H1 (cell line): ENCODE results near the gene TSC22D4. TPM values are rescaled to one million over a fixed set of nuclear protein-coding genes. Genes with fewer than 3 reads are reported as not detected.

Experiments
- ASH2L ChIP-seq: fragments of 200-600, 300-600 bp; sonication (generic); IDR thresholded peaks from one replicate; pipeline ENCODE4 v1.7.1; 2017; ENCODE audit warnings: low read length
- ATF2 ChIP-seq: IDR thresholded peaks from 2 replicates; pipeline ENCODE4 v1.6.1; 2012; ENCODE audit warnings: low read length, inconsistent platforms
- ATF3 ChIP-seq: IDR thresholded peaks from 2 replicates; pipeline ENCODE4 v1.6.1; 2011; ENCODE audit warnings: low read depth, mild to moderate bottlenecking, low read length; ENCODE audit not compliant: insufficient read depth
- CTBP2 ChIP-seq: IDR thresholded peaks from 2 replicates; pipeline ENCODE4 v1.7.0; 2011; ENCODE audit warnings: borderline replicate concordance, mild to moderate bottlenecking, moderate library complexity, mixed read lengths, low read length; ENCODE audit not compliant: insufficient read depth, insufficient read length
- EGR1 ChIP-seq: IDR thresholded peaks from 2 replicates; pipeline ENCODE4 v1.6.1; 2011; ENCODE audit warnings: low read depth, low read length, borderline replicate concordance
- HDAC6 ChIP-seq: IDR thresholded peaks from one replicate; pipeline ENCODE4 v1.7.1; 2012; ENCODE audit warnings: low read depth, mild to moderate bottlenecking, inconsistent platforms, low read length, moderate library complexity
- JUN ChIP-seq: IDR thresholded peaks from 2 replicates; pipeline ENCODE4 v1.6.1; 2011; ENCODE audit warnings: low read depth, mild to moderate bottlenecking, improper control_type of control experiment, low read length
- NRF1 ChIP-seq: IDR thresholded peaks from 2 replicates; pipeline ENCODE4 v1.6.1; 2011; ENCODE audit warnings: mild to moderate bottlenecking, low read depth, low read length, improper control_type of control experiment
- RFX5 ChIP-seq: IDR thresholded peaks from 2 replicates; pipeline ENCODE4 v1.6.1; 2011; ENCODE audit warnings: low read depth, low read length, improper control_type of control experiment, borderline replicate concordance
- RNF2 ChIP-seq: fragments of 200-900, 300-1000 bp; sonication (generic); IDR thresholded peaks from 2 replicates; pipeline ENCODE4 v1.7.1; 2016; ENCODE audit warnings: borderline replicate concordance, low read depth, mild to moderate bottlenecking, antibody characterized with exemption, low read length; ENCODE audit not compliant: poor library complexity, severe bottlenecking; ENCODE audit errors: missing control alignments
- SIRT6 ChIP-seq: IDR thresholded peaks from one replicate; pipeline ENCODE4 v1.7.1; 2012; ENCODE audit warnings: low read length, inconsistent platforms
- SP2 ChIP-seq: IDR thresholded peaks from 2 replicates; pipeline ENCODE4 v1.6.1; 2012; ENCODE audit warnings: mild to moderate bottlenecking, low read length, inconsistent platforms
- TAF1 ChIP-seq: IDR thresholded peaks from 2 replicates; pipeline ENCODE4 v1.6.1; 2011; ENCODE audit warnings: mild to moderate bottlenecking, low read depth, low read length
- TBP ChIP-seq: IDR thresholded peaks from 2 replicates; pipeline ENCODE4 v1.6.1; 2011; ENCODE audit warnings: low read depth, low read length, improper control_type of control experiment
- TEAD4 ChIP-seq: IDR thresholded peaks from 2 replicates; pipeline ENCODE4 v1.6.1; 2012; ENCODE audit warnings: low read depth, low read length, inconsistent platforms, mixed read lengths
- polyA plus RNA-seq, 7 experiments: library from polyadenylated mRNA; depleted of rRNA in 3 of 7; stranded (reverse) in 5 of 7; unstranded in 2 of 7; fragments of >200 nt in 5 of 7; fragments of 200-250 nt in 2 of 7; gene quantifications; 1 replicate in 5 of 7; 2 replicates in 1 of 7; 4 replicates in 1 of 7; pipeline versions ENCODE4 v1.2.1 to v1.2.3, GENCODE V29; 2011 to 2013; ENCODE audit warnings: missing spikeins in 2 of 7, mixed read lengths in 2 of 7
- total RNA-seq: library from RNA; stranded (reverse); fragmentation: NEBNext Ultra II Directional; extraction: Animal tissue kit (Norgen Biotek cat#: 25700); gene quantifications from 2 replicates; pipeline ENCODE4 v1.2.1, GENCODE V29; 2021

Gene TSC22D4
- total and polyA plus RNA-seq, 2 of the 8 experiments (the other 6 are each of a cell fraction or from before 2014, with no cell fraction given), result 13.2 to 20.3 TPM

- TF ChIP-seq ATF2 (peak; percentile 46; the same call in 1 of the 2 replicates), EGR1 (no peak), JUN (no peak), HDAC6 (no peak), SIRT6 (no peak), SP2 (no peak), RFX5 (no peak), NRF1 (no peak), ATF3 (no peak), CTBP2 (no peak), RNF2 (no peak), TAF1 (no peak), ASH2L (no peak), TBP (no peak; the same call in 1 of the 2 replicates), TEAD4 (no peak)
These were observed 9.6 kb downstream of the TSC22D4 start (continued) for GRCh38 chr7:100469227-100470044.
